ENCODE data around the gene LGR4. TPM values are rescaled to one million over a fixed set of nuclear protein-coding genes. Genes with fewer than 3 reads are reported as not detected.

Gene LGR4
- total and polyA plus RNA-seq, 9 of the 15 experiments (the other 6 are each of a cell fraction or from before 2014, with no cell fraction given), result 0.94 to 10.1 (median 5.8) TPM

DNA sequence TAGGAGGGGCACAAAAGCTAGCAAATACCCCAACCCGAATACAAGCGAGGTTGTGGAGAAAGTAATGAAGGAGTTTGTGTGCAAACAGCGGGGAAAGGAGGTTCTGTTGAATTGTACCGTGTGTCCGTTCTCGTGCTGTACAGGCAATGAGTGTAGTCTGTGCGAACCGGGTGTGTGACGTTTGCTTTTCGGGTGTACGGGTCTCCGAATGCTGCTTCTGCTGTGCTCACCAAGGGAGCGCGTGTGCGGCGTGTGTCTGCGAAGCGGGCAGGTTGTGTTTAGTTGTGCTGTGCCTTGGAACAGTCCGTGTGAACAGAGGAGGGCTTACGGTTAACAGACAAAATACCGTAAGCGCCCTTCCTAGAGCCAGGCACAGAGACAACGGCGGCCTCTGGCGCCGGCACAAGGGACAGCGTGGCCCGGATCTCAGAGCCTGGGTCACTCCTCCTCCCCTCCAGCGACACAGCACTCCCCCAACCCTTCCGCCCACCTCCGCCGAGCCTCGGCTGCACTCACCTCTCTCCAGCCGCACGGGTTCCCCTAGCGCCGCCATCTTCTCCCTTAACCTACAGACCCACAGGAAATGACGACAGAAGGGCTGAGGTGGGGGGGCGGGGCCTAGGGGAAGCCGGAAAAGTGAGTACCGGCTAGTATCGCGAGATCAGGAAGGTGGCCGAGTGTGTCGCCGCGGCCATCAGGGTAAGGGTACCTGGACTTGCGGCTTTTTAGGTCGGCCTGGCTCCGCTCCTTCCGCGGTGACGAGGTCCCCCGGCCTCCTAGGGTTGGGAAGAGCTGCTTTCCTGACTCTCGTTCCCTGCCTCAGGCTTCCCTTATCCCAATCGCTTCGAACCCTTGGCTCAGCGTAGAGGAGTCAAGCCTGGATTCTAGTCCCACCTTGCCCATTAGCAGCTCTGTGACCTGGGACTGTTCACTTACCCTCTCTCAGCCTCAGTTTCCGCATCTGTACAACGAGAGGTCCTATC is 33.9 kb upstream of the LGR4 start, which contains the start of gene LIN7C (continued):
- TF ChIP-seq ZNF12 (CRISPR knock-in tag; IDR thresholded peaks at IDR 0.05) (0 out of 2 replicates have a peak, but pooled peaks have one; percentile 52), ZNF134 (CRISPR knock-in tag; conservative IDR thresholded peaks at IDR 0.05) (no peak), KLF10 (CRISPR knock-in tag; IDR thresholded peaks at IDR 0.05) (no peak), LEF1 (IDR thresholded peaks at IDR 0.05) (no peak), EP300 (IDR thresholded peaks at IDR 0.05; ENCODE audit: low read length) (peak; percentile 14; the same call in 1 of the 2 replicates), ZNF76 (CRISPR knock-in tag; IDR thresholded peaks at IDR 0.05; ENCODE audit: borderline replicate concordance) (no peak), MAFF (IDR thresholded peaks at IDR 0.05; ENCODE audit: low read length) (no peak; the same call in 1 of the 2 replicates), CHD1 (IDR thresholded peaks at IDR 0.05; ENCODE audit: low read length) (peak; percentile 73), DACH1 (IDR thresholded peaks at IDR 0.05; ENCODE audit: partially characterized antibody) (no peak), BCL6 (CRISPR knock-in tag; IDR thresholded peaks at IDR 0.05) (no peak), PRPF4 (IDR thresholded peaks at IDR 0.05; ENCODE audit: insufficient read depth, low read depth, low read length, poor library complexity, severe bottlenecking) (no peak), ZBTB17 (CRISPR knock-in tag; IDR thresholded peaks at IDR 0.05) (no peak), TRIM24 (IDR thresholded peaks at IDR 0.05) (no peak; a peak in 1 of 4 replicates), MAZ (CRISPR knock-in tag; conservative IDR thresholded peaks at IDR 0.05 in 1 of 2, IDR thresholded peaks at IDR 0.05 in 1 of 2) (peak in 1 of 2 experiments; percentile 46; a peak in 1 of 4 replicates), HEY1 (CRISPR knock-in tag; IDR thresholded peaks at IDR 0.05; ENCODE audit: borderline replicate concordance) (no peak), EHMT2 (IDR thresholded peaks at IDR 0.05) (peak; percentile 48; the same call in 1 of the 2 replicates), MCM5 (IDR thresholded peaks at IDR 0.05; ENCODE audit: low read depth) (no peak), ZNF23 (CRISPR knock-in tag; IDR thresholded peaks at IDR 0.05) (no peak), ZNF347 (CRISPR knock-in tag; IDR thresholded peaks at IDR 0.05; ENCODE audit: low read depth) (no peak), ELF2 (CRISPR knock-in tag; IDR thresholded peaks at IDR 0.05) (peak; percentile 52; the same call in 1 of the 2 replicates), RBM39 (optimal IDR thresholded peaks at IDR 0.05; ENCODE audit: low read depth, low read length) (no peak), SETDB1 (IDR thresholded peaks at IDR 0.05; ENCODE audit: low read length) (no peak), ZNF780A (CRISPR knock-in tag; IDR thresholded peaks at IDR 0.05) (no peak), SNIP1 (IDR thresholded peaks at IDR 0.05; ENCODE audit: low read depth) (no peak), POLR3A (IDR thresholded peaks at IDR 0.05; ENCODE audit: borderline replicate concordance, extremely low read depth, insufficient read depth, insufficient read length) (no peak), SRF (CRISPR knock-in tag; IDR thresholded peaks at IDR 0.05) (no peak)
- TF ChIP-seq, protein P1, sequence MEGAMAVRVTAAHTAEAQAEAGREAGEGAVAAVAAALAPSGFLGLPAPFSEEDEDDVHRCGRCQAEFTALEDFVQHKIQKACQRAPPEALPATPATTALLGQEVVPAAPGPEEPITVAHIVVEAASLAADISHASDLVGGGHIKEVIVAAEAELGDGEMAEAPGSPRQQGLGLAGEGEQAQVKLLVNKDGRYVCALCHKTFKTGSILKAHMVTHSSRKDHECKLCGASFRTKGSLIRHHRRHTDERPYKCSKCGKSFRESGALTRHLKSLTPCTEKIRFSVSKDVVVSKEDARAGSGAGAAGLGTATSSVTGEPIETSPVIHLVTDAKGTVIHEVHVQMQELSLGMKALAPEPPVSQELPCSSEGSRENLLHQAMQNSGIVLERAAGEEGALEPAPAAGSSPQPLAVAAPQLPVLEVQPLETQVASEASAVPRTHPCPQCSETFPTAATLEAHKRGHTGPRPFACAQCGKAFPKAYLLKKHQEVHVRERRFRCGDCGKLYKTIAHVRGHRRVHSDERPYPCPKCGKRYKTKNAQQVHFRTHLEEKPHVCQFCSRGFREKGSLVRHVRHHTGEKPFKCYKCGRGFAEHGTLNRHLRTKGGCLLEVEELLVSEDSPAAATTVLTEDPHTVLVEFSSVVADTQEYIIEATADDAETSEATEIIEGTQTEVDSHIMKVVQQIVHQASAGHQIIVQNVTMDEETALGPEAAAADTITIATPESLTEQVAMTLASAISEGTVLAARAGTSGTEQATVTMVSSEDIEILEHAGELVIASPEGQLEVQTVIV (CRISPR knock-in tag; IDR thresholded peaks at IDR 0.05; ENCODE audit: borderline replicate concordance), result no peak
- TF ChIP-seq, protein P2, sequence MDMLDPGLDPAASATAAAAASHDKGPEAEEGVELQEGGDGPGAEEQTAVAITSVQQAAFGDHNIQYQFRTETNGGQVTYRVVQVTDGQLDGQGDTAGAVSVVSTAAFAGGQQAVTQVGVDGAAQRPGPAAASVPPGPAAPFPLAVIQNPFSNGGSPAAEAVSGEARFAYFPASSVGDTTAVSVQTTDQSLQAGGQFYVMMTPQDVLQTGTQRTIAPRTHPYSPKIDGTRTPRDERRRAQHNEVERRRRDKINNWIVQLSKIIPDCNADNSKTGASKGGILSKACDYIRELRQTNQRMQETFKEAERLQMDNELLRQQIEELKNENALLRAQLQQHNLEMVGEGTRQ (CRISPR knock-in tag; IDR thresholded peaks at IDR 0.05), result no peak
